ENCODE data around the gene TMEM54.

TMEM54 gene

DNA sequence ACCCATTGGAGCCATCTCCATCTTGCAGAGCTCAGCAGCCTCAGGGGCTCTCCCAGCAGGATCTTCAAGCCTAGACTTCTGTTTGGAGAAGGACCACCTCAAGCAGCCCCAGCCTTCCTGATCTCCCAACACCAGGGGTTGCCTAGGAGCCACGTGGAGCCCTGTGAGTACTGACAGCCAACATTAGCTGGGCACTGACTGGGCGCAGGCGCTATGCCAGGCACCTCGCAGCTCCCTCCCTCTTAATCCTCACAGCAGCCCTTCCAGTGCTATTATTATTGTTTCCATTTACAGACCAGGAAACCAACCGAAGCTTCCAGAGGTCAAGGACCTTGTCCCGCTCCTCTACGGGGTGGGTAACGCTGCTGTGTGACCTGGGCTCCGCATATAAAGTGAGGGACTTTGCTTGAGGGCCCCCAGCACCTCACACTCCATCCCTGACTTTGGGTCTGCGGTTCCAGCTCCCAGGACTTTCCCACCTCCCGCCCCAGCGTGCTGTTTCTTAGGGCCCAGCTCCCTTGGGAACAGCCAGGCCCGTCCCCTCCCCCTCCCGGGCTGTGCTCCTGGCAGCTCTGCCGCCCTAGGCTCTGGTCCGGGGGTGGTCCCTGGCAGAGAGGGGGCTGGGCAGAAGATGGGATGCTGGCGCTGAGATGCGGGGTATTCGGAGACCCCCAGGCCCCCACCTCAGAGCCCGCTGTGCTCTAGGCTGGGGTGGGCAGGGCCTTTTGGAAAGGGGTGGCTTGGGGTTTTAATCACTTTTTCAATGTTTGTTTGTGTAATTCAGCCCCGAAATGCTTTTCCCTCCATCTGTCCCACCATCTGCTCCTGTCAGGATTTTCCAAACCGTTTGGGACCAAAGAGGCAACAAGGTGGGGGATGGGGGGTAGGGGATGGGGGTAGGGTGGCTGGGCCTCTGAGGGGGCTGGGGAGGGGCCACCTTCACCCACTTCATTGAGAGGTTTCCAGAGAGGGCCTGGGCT, 19.0 kb downstream of the TMEM54 start:
- no peak for DNase-seq (ENCODE audit: low spot score)

GRCh38 chr1:32881291-32881690, 19.9 kb downstream of the TMEM54 start:
- DNase-seq (ENCODE audit: low spot score): no peak

DNA sequence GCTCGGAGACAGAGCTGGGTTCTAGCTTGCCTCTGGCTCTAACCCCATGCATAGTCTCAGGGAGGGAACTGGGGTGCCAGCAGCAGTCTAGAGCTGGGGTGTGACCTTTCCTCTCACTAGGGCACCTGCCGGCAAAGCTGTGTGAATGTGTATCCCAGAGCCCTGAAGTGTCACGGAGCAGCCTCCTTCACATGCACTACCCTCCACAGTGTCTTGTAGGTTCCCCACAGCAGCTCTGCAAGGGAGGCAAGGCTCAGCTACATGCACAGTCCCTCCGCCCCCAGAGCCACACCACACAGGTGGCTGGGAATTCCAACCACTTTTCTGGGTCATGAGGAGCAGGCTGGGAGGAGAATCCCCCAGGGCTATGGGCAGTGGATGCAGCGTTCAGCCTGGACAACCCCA, 22.6 kb downstream of the TMEM54 start:
- DNase-seq (ENCODE audit: low spot score): no peak

- no peak for DNase-seq (ENCODE audit: low spot score)
Observed at GRCh38 chr1:32878183-32878582, 23.0 kb downstream of the TMEM54 start.

GRCh38 chr1:32877211-32878110, 23.7 kb downstream of the TMEM54 start:
- DNase-seq (ENCODE audit: low spot score): no peak

DNA sequence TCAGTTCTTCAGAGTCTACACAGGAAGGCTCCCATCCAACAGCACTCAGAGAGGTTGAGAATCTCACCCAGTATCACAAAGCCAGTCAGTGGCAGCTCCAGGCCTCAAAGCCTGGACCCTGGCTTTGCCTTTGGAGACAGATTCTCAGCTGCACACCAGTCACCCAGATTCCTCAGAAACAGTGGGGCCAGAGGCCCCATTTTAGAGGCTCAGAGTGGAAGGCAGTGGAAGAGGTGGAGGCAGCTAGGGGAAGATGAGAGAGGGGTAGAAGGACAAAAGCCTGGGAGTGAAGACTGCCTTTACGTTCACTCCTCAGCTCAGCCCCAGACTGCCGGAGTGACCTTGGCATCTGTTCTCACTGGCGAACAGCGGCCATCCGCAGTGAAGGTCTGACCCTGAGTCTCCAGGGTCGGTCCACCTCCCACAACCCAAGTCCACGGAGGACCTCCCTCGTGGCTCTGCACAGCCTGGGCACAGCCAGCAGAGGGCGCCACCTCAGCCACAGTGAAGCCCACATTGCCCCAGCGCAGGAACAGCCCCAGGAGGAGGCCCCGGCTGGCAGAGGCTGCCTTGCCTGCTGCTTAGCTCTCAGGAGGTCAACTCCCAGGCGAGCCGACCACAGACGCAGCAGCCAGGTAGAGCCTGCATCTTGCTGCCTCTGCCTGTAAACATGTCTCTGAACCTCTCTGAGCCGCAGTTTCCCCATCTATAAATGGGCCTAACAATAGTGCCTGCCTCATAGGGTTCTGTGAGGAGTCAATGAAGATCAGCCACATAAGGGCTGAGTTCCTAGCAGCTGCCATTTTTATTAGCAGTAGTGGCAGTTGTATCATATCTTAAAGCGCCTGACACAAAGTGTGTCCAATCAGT, 24.6 kb downstream of the TMEM54 start:
- DNase-seq (ENCODE audit: low spot score): peak; percentile 63

DNA sequence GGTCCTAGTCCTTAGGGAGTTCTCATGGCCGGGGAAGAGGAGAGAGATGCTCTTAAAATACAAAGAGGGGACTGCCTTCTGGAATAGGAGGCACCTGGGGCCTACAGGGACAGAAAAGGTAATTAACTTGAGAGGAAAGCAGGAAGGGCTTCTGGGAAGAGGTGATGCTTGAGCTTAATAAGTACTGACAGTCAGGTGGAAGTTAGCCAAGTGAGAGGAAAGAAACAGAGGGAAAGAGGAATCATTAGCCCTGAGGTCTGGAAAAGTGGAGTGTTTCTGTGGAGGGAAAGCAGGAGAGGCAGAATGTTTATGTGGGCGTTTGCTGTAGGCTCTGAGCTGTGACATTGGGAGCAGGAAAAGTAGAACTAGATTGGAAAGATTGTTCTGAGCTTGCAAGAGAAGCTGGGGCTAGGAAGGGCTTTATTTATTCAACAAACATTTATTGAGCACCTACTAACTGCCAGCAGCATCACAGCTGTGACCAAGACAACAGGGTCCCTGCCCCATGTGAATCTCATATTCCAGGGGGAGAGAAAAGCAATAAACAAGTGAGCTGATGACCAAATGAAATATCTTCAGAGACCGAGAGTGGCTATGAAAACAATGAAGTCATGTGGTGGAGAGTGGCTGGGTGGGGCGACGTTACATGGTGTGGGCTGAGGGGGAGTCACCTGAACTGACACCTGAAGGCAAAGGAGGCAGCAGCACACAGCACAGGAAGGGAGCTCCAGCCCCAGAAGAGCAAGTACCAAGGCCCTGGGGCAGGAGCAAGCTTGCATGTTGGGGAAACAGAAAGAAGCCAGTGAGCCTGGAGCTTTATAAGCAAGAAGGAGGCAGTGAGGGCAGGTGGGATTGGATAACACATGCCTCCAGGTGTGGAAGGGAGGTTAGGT, 26.1 kb downstream of the TMEM54 start:
- DNase-seq (ENCODE audit: low spot score): no peak

DNA sequence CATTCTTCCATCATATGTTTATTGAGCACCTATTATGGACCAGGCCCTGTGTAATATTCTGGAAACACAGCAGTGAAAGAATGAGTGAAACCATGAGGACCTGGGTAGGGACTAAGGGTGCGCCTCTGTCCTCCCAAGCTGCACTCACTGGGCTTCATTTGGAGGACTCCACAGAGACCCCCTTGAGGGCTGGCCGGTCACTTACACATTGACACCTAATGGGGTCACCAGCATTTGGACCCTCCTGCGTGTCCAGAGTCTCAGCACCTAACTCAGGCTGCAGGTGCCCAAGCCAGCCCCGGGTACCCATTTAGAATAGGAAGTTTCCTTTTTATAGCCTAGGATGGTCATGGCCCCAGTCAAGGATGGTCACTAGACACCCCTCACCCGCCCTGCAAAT, 27.7 kb downstream of the TMEM54 start:
- DNase-seq (ENCODE audit: low spot score): no peak

GRCh38 chr1:32872192-32872460, 29.1 kb downstream of the TMEM54 start:
- no peak for DNase-seq (ENCODE audit: low spot score)

DNA sequence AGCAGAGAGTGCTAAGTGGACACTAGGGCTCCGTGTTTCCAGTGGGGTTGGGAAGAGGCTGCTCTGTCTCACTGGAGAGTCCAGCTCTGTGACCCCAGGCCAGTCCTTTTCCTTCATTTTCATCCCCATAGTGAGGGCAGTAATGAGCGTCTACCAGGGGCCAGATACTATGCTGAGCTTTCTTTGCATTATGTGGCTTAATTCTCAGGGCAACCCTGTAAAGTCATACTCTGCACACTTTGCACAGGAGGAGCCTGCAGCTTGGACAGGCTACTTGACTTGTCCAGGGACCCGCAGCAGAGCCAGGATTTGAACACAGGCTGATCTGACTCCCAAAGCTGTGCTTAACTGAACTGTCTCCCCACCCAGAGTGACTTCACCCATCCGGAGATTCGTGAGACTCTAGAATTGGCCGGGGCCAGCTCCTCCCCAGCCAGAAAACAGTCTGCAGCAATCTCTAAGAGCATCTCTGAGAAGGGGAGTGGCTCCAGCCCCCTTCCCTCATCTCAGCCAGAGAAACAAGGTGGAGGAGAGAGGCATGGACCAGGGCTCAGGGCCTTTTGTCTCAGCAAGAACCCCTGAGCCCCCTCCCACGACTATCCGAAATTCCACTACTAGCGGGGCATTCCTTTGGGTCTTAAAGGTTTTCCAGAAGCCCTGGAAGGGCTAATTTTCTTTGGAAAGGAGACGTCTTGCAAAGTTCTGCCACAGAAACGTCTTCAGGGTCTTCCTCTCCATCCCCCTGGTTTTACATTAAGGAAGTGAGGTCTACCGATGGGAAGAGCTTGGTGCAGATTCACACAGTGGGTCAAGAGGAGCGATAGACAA, 29.6 kb downstream of the TMEM54 start:
- DNase-seq (ENCODE audit: low spot score): no peak

DNA sequence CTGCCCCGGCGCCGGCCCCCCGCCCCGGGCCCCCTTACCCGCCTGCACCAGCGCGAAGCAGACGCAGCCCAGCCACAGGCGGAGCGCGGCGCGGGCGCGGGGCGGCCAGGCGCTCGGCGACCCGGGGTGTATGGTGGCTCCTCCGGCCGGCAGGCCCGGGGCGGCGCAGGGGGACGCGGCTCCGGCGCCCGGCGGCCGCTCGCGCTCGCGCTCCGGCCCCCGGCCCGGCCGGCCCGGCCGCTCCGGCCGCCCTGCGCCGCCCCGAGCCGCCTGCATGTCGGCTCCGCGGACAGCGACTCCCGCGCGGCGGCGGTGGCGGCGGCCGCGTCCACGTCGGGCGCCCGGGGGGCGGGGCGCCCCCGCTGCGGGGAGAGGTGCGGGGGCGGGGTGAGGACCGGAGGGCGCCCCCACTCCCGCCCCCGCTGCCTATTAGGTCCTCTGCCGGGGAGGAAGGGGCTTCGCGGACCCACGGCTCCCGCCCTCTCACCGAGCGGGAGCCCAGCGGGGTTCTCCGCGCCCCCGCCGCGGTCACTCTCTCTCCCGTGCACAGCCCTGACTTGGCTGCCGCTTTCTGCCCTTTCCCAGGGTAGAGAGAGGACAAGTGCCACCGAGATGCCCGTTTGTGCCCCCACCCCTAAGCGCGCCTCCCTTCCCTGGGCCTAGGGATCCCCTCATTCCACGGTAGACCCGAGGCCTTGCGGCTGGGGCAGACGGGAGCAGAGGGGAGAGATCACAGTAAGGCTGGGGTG, 30.4 kb downstream of the TMEM54 start, which contains the start of gene FNDC5:
Gene FNDC5, minus strand, starts transcription at position 298 of the 749 bp plus-strand sequence.
- DNase-seq (ENCODE audit: low spot score): no peak

DNA sequence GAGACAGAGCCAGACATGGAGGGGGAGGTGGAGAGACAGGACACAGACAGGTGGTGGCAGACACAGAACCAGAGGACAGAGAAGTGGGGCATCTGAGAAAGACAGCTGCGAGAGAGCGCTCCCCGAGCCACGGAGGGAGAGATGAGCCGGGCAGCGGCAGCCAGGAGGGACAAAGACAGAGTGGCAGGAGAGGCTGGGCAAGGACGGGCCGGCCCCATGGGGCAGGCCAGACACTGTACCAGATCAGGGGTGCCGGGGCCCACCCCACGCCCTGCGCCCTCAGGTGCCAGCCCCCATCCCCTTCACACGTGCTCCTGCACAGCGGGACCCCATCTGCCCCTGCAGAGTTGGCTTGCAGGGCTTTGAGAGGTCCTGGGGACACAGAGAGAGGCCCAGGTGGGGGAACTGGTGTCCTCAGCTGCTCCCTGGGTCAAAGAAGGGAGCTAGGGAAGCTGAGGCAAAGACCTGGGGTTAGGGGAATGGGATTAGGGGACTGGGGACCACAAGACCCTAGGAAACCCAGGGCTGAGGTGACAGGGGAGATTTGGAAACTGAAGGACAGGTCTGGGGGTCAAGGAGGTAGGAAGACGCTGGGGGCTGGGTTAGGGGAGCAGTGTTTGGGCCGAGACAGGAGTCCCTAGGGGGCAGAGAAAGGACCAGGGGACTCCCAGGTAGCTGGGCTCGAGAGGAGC, 31.1 kb downstream of the TMEM54 start:
- DNase-seq (ENCODE audit: low spot score): no peak

DNA sequence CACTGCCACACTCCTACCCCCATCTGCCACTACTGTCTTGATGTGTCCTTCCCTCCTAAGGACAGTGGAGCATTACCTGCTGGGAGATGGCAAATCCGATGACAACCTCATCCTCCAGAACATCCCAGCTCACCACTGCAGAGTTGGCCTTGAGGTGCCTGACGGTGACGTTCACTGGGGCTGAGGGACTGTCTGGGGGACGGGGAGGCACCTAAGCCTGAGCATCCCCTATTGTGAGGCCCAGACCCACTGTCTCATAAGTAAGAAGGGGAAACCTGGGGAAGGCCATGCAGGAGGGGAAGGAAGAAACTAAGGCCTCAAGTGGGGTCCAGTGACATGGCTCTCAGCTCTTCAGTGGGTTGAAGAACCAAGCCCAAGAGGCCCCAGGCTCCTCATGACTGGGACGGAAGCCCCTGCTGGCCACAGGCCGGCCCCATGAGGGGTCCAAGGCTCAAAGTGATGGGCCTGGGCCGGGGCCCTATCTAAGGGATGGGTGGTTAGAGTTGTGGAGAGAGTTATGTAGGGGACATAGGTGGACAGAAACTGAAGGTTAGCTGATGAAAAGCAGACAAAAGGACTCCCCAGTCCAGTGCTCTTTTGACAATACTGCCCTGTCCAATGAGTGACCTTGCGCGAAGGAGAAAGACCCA, 32.3 kb downstream of the TMEM54 start:
- DNase-seq (ENCODE audit: low spot score): no peak

DNA sequence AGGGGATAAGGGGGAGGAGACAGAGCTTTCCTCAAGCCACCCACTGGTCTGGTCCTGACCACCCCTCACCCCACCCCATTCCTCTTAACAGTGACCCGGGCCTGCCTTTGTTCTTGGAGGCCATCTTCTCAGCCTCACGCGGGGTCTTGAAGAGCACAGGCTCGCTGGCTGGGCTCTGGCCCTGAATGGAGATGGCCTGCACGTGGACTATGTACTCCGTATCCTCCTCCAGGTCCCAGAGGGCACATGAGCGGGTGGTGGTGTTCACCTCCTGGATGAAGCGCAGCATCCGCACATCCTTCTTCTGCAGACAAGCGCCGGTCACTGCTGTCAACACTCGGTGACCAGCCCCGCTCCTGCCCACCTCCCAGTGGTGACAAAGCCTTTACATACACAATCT, 33.1 kb downstream of the TMEM54 start:
- no peak for DNase-seq (ENCODE audit: low spot score)

DNA sequence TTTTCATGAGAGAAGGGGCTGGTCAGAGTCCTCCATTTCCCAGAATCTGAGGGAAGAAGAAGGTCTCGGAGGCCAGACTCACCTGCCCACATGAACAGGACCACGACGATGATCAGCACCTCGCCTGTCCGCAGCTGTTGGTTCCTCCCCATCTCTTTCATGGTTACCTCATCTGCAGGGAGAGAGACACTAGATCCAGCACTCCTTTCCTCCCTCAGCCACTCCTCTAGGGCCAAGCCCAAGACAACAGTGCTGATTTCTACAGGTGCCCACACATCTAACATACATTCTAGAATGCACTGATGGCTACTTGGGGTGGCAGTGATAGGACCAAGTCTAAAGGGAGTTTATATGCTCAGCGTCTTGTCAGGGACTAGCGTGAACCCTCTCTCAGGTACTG, 33.5 kb downstream of the TMEM54 start:
- no peak for DNase-seq (ENCODE audit: low spot score)

- DNase-seq (ENCODE audit: low spot score): no peak
Observed at GRCh38 chr1:32867151-32867550, 34.0 kb downstream of the TMEM54 start.

DNA sequence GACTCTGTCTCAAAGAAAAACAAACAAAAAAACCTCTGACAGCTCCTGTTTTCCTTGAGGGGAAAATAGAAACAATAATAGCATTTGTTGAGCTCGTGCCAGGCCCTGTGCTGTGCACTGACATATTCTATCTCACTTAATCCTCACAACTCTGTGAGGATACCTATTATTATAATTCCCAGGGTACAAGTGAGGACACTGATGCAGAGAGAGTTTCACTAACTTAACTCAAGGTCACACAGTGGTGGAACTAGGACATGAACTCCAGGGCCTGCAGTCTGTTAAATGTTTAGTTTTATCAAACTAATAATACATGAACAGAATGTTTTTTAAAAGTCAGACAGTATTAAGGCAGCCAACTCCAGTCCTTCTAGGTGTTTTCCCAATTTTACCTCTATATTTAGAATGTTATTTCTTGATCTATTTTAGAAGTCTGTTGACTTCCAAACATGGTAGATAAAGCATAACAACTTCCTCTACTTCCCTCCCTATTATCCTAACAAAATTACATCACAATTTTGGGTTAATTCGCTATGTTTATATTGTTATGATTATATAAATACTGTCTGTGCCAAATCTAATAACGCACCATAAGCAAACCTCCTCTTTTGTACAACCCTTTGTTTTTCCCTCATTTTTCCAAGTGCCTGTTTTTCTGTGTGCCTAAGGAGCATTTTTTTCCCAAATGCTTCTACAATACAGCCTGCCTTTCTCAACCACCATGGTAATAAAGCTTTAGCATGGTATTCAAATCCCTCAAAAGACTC, 35.4 kb downstream of the TMEM54 start:
- DNase-seq (ENCODE audit: low spot score): no peak

All from CD4-positive, alpha-beta T cell treated with Interleukin-2 at 100 ng/mL for 4 hours (primary cell).